Measurements from ENCODE around the gene HTR1D.

The HTR1D gene

GRCh38 chr1:23184212-23184934 lies 32.9 kb downstream of the HTR1D start:
- DNase-seq (ENCODE audit: low read depth), result peak; percentile 34

GRCh38 chr1:23179862-23180261 lies 37.4 kb downstream of the HTR1D start:
- DNase-seq (ENCODE audit: low read depth), result no peak

DNA sequence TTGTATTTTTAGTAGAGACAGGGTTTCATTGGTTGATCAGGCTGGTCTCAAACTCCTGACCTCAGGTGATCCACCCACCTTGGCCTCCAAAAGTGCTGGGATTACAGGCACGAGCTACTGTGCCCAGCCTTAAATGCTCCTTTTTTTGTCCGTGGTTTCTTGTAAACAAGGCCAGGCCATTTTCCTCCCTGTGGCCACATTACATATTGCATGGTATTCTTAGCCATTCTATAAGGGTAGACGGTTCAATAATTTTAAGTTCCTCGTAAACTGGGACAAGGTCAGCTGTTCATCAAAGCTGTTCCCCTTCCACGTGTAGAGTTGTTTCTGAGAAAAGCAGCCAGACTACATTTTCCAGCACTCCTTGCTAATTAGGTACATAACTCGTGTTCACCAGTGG lies 38.4 kb downstream of the HTR1D start:
- DNase-seq (ENCODE audit: low read depth), result no peak

GRCh38 chr1:23178414-23178813 lies 38.9 kb downstream of the HTR1D start:
- DNase-seq (ENCODE audit: low read depth), result no peak

DNA sequence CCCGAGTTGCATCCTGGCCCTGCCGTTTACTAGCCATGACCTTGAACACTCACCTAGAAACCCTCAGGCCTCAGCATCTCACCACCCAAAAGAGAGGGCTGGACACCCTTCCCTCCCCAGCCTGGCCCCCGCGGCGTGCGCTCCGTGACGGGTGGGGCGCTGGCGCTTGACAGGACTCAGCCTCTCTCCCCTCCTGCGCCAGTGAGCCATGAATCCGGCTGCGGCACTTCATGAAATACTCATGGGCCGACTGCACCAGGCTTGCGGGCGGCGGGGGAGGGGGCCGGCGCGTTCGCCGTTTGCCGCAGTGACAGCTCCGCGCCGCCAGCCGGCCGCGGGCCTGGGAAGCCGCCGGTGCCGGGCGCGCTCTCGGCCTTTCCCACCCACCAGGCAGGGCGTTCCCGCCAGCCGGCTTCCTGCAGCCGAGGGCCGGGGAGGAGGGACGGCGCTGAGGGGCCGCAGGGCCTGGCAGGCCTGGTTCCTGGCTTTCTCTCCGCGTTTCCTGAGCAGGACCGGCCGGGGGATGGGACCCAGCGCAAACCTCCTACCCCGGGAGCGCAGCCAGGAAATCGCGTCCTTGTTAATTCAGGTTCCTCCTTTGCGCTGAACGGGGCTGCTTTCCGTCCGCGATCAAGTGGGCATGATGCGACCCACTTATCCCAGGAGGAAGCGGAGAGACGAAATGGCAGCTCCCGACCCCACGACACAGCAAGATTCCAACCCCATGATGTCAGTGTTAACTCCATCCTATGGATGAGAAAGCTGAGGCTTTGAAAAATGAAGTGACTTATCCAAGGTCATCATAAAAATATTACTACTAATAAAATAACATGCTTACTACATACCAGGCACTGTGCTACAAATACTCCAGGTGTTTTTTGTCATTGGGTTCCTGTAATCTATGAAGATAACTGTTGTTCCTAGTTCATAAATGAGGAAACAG lies 39.6 kb downstream of the HTR1D start:
- peak; percentile 25 for DNase-seq (ENCODE audit: low read depth)

DNA sequence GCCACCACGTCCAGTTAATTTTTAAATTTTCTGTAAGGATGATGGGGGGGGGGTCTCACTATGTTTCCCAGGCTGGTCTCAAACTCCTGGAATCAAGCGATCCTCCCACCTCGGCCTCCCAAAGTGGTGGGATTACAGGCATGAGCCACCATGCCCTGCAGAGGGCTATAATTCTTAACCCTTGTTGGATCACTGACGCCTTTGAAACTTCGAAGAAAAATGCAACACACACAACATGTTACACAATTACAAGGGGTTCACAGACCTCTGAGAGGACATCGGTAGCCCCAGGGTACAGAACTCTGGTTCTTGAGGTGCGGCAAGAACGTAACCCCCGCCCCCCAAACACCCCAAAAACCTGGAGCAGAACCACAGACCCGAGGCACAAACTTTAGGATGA lies 40.3 kb downstream of the HTR1D start:
- DNase-seq (ENCODE audit: low read depth), result no peak

DNA sequence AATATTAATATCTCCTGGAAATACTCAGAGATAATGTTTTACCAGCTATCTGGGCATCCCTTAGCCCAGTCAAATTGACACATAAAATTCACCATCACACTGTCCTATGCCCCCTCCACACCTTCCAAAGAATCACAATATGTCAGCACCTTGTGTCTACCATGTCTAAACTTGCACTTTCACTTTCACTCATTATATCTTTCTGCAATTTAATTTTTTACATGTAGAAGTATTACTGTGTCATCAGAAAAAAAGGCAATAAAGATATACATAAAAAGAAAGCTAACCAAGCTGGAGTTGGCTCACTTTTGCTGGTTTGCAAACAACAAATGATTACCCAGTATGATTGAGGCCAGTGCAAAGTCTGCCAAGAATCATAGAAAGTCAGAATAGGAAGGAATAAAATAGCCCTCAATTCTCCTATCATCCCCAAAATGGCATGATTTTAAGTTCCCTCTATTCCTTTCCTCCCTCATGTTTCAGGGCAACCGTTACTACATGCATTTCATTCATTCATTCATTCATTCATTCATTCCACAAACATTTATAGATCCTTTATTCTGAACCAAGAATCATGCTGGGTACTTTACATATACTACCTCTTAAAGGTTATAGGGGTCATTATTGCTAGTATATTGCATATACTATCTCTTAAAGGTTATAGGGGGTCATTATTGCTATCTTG lies 42.7 kb downstream of the HTR1D start:
- DNase-seq (ENCODE audit: low read depth), result no peak

GRCh38 chr1:23171181-23171755 lies 46.0 kb downstream of the HTR1D start:
- no peak for DNase-seq (ENCODE audit: low read depth)

DNA sequence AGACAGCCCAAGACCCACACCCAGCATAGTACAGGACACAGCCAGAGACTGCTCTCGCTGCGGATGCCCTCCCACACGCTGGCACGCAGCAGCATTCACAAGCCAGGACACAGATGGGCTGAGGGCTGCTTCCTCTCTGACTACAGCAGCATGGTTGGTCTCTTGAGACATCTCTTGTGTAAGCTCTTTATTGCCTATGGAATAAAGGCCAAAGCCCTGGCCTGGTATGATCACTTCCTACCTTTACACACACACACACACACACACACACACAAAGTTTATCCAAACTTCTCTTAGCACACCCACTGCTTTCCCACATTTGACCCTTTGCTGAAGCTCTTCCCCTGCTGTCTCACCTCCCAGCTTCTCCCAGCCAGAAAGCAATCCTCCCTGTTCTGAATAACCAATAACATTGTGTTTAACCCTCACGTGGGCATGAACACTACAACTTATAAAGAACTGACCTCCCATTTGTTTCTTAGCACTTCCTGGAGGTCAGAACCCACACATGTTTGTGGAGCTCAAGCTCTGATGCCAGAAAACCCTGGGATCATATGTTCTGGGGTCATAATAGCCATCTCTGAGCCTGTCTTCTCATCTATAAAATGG lies 47.5 kb downstream of the HTR1D start:
- DNase-seq (ENCODE audit: low read depth), result no peak

GRCh38 chr1:23169195-23169575 lies 48.1 kb downstream of the HTR1D start:
- DNase-seq (ENCODE audit: low read depth), result no peak

GRCh38 chr1:23168445-23169194 lies 48.7 kb downstream of the HTR1D start, which contains the start of gene LUZP1:
TSS of gene LUZP1 (minus strand) at chr1:23168856.
- peak; percentile 90 for DNase-seq (ENCODE audit: low read depth)

GRCh38 chr1:23168079-23168444 lies 49.2 kb downstream of the HTR1D start:
- peak; percentile 9 for DNase-seq (ENCODE audit: low read depth)

GRCh38 chr1:23167353-23168078 lies 49.8 kb downstream of the HTR1D start:
- peak; percentile 18 for DNase-seq (ENCODE audit: low read depth)

- DNase-seq (ENCODE audit: low read depth), result no peak
Observed at GRCh38 chr1:23166854-23167253, 50.4 kb downstream of the HTR1D start.

GRCh38 chr1:23163395-23163794 lies 53.9 kb downstream of the HTR1D start:
- DNase-seq (ENCODE audit: low read depth), result no peak

DNA sequence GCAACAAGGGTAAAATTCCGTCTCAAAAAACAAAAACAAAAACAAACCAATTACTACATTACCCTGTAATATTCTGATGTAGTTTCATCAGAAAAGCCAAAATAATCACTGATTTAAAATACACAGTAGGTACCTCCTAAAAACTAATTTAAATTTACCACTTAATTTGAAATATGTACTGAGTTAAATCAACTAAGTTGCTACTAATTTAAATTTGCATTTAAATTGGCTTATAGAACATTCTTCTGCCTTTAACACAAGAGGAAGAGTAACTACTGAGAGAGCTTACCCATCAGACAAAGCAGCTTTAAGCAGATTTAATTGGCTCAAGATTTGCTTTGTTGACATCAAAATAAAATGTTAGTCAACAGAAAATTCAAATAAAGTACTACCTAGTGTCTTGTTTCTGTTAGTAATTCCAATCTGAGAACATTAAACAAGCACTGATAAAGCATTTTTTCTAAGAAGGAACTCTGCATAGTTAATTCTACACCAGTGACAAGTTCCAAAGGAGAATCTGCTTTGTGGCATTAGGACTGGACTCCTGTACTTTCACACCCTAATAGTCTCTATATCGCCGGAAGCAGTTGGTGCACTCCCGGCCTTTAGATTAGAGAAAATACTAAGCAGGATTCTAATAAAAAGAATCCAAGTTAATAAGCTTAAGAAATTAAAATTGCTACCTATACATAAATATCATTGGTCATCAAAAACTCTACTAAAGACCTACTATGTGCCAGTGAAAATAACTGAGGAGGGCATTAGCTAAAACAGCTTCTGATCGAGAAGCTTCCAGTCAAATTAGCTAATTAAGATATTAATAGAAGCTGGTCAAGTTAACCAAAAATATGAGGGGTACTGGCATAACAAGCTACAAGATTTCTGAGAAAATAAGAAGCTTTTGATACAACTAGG lies 57.1 kb downstream of the HTR1D start:
- DNase-seq (ENCODE audit: low read depth), result no peak

DNA sequence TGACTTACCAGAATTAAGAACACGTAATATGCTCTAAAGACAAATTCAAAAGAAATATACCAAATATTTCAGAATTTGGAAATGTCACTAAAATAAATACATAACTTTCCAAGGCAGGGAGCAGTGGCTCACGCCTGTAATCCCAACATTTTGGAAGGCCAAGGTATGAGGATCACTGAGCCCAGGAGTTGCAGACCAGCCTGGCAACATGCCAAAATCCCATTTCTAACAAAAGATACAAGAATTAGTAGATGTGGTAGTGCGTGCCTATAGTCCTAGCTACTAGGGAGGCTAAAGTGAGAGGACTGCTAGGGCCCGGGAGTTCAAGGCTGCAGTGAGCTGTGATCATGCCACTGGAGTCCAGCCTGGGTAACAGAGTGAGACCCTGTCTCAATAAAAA lies 60.4 kb downstream of the HTR1D start:
- no peak for DNase-seq (ENCODE audit: low read depth)

GRCh38 chr1:23152966-23153684 lies 64.2 kb downstream of the HTR1D start:
- DNase-seq (ENCODE audit: low read depth), result no peak

DNA sequence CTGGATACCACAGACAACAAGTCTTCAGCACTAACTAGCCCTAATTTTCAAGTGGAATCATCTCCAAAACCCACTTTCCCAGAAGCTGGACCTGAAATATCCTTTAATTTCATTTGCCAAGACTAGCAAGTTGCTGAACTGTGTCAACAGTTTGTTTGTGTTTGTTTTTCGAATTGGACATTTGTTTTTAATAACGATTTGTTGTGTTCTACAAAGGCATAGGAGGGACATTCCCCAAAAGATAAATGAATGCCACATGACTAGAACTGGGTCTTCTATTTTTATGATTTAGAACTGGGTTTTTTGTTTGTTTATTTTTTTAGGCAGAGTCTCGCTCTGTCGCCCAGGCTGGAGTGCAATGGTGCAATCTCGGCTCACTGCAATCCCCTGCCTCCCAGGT lies 66.6 kb downstream of the HTR1D start:
- DNase-seq (ENCODE audit: low read depth), result no peak

Measured in activated T-cell treated with anti-CD3 and anti-CD28 coated beads for 1 hour (primary cell).